ENCODE measurements around the gene FAIM2. TPM values are rescaled to one million over a fixed set of nuclear protein-coding genes. Genes with fewer than 3 reads are reported as not detected.
A peak's percentile ranks its signal among the peaks of the same experiment; 100 is the strongest.

FAIM2 gene
- total RNA-seq, 1 donor from 2014 or later: not detected

DNA sequence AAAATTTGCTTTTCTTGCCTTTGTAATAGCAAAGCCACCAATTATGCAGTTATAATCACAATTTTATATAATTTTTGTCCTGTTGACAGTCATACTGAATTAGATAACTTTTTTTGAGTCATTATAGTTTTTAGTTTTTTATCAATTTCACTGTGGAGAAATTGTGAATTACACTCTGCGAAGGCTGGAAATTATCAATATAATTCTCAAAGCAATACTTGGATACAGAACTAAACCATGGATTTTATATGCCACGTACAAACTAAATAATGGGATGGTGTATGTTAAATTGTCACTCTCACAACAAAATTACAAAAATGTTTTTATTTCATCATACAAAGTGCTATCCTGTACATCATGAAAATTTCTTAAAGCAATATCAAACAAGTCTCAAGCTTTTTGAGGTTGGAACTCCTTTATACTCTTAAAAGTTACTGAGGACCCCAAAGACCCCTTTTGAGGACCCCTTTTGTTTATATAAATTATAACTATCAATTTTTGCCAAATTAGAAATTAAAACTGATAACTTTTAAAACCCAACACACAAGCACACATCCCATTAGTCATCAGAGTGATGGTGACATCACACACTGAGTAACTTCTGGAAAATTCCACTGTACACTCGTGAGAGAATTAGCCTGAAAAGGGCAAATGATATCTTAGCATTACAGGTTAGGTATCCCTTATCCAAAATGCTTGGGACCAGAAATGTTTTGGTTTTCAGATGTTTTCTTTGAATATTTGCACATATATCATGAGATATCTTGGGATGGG is 27.0 kb upstream of the FAIM2 start:
- TF ChIP-seq, protein P1, sequence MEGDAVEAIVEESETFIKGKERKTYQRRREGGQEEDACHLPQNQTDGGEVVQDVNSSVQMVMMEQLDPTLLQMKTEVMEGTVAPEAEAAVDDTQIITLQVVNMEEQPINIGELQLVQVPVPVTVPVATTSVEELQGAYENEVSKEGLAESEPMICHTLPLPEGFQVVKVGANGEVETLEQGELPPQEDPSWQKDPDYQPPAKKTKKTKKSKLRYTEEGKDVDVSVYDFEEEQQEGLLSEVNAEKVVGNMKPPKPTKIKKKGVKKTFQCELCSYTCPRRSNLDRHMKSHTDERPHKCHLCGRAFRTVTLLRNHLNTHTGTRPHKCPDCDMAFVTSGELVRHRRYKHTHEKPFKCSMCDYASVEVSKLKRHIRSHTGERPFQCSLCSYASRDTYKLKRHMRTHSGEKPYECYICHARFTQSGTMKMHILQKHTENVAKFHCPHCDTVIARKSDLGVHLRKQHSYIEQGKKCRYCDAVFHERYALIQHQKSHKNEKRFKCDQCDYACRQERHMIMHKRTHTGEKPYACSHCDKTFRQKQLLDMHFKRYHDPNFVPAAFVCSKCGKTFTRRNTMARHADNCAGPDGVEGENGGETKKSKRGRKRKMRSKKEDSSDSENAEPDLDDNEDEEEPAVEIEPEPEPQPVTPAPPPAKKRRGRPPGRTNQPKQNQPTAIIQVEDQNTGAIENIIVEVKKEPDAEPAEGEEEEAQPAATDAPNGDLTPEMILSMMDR (conservative IDR thresholded peaks at IDR 0.05; ENCODE audit: low read depth, low read length): no peak
- H3K4me3 ChIP-seq (ENCODE audit: low read depth, low read length): no peak overlapping the region
- peak; percentile 31 for DNase-seq (ENCODE audit: low read depth)

DNA sequence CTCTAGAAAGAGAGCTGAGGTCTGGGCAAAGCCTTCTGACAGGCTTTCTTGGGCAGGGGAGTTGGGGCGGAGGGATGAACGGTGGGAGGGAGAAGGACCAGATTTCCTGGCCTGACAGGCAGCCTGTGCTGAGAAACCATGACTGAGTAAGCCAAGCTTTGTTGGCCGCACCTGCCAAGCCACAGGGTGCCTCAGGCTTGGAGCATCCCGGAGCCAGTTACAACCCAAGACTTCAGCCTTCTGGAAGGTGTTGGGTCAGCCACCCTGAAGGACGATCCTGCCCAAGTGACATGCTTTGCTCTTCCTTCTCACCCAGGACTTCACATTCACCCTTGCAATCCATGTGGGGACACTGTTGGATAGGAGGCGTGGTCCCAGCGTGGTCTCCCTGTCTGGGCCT is 25.9 kb upstream of the FAIM2 start:
- DNase-seq (ENCODE audit: low read depth): no peak
- TF ChIP-seq, protein P1 (conservative IDR thresholded peaks at IDR 0.05; ENCODE audit: low read depth, low read length): no peak
- no peak overlapping the region for H3K4me3 ChIP-seq (ENCODE audit: low read depth, low read length)

DNA sequence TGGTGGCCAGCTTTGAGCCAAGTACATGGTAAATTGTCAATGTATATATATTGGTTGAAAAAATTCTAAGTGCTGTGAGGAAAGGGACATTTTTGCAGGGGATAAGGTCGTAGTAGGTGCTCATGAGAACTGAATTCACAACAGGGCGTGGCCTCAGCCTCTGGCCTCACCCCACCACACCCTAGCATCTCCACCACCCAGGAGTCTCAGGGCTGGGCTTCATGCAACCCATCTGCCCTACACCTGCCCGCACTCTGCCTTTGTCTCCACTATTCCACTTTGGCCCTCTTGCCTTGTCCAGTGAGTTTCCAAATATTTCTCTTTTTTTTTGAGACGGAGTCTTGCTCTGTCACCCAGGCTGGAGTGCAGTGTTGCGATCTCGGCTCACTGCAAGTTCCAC is 24.8 kb upstream of the FAIM2 start:
- no peak for DNase-seq (ENCODE audit: low read depth)
- TF ChIP-seq, protein P1 (conservative IDR thresholded peaks at IDR 0.05; ENCODE audit: low read depth, low read length): no peak

DNA sequence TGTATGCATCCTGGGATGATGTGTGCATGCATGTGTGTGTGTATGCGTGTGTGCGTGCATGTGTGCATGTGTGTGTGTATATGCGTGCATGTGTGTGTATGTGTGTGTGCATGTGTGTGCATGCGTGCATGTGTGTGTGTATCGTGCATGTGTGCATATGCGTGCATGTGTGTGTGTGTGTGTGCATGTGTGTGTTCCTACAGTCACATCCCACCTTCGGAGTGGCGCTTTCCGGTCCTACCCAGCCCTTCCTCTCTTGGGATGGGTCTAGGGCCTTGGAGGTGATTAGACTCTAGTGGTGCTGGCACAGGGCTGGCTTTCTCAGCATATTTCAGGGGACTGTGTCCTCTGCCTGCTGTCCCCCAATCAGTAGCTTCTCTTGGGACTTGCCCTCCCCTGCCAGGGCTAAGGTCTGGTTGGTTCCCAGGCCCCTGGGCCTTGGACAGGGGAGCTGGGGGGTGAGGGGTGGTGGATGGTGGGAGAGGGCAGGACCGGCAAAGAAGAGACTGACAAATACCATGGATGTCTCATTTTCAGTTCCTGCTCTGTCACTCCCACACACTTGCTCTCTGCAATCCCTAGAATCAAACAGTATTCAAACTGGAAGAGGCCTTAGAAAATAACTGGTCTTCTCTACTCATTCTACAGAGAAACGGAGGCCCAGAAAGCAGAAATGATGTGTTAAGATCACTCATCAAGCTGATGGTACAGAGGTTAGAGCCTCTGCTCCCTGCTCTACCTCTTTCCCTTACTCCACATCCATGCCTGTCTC is 21.9 kb upstream of the FAIM2 start:
- DNase-seq (ENCODE audit: low read depth): no peak
- no peak overlapping the region for H3K4me3 ChIP-seq (ENCODE audit: low read depth, low read length)
- TF ChIP-seq, protein P1 (conservative IDR thresholded peaks at IDR 0.05; ENCODE audit: low read depth, low read length): no peak

More for the DNA sequence above, 24.8 kb upstream of the FAIM2 start:
- no peak overlapping the region for H3K4me3 ChIP-seq (ENCODE audit: low read depth, low read length)

DNA sequence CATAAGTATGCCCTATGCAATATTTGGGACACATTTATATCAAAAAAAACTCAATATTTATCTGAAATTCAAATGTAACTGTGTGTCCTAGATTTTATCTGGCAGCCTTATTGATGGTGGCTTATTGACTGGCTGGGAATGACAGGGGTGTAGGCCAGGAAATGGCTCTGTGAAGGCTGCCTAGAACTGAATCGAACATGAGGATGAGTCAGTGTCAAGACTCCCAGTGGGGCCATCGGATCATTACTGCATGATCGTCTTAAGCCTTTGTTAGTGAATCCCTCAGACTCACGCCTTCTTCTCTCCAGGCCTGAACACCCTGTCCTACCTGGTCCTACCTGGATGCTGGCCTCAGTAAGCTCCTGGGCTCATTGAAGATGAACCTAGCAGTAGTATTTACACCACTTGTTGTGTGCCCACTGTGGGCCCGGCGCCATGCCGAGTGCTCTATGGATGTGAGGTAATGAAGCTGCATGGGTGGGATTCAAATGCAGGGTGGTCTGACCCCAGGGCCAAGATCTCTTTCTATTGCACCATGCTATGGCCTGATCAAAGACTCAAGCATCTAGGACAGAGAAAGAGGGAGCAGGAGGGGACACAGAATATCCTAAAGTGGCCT is 21.0 kb upstream of the FAIM2 start:
- DNase-seq (ENCODE audit: low read depth): no peak
- no peak overlapping the region for H3K4me3 ChIP-seq (ENCODE audit: low read depth, low read length)
- TF ChIP-seq, protein P1 (conservative IDR thresholded peaks at IDR 0.05; ENCODE audit: low read depth, low read length): no peak

DNA sequence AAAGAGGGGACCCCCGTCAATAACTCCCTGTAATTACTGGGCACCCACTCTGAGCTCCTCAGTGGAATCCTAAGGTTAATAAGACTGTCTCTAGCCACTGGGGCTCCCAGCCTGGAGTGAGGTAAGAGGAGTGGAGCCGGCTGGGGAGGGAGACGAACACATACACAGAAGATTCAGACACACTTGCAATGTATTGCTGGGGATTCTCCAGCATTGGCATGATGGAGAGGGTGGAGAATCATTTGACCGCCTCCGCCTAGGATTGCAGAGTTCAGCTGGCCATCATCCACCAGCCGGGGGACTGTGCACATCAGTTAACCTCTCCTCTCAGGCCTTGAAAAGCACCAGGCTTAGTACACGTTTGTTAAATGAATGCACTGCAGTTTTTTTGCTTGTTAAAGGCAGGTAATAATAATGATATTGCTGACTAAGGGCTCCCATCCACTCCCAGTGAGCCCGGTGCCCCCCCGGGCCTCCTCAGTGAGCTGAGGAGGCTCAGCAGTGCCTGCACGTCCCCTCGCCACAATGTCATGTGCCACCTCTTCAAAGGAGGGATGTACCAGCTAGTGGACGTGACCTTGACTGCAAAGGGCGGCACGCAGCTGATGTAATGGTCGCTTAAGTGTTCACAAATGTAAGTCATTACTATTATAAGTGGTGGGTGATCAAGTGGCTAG is 20.3 kb upstream of the FAIM2 start:
- TF ChIP-seq, protein P1 (conservative IDR thresholded peaks at IDR 0.05; ENCODE audit: low read depth, low read length): no peak
- no peak for DNase-seq (ENCODE audit: low read depth)
- H3K4me3 ChIP-seq (ENCODE audit: low read depth, low read length): no peak overlapping the region
